ENCODE results near the gene ATP11A.

The ATP11A gene

GRCh38 chr13:112806739-112807652 lies 117.2 kb downstream of the ATP11A start:
- Histone ChIP-seq H3K4me3 (ENCODE audit: low read length) (no peak overlapping the region), H3K27me3 (ENCODE audit: control insufficient read depth, insufficient read depth, low read length) (no peaks in the 10 kb centered on the region), H3K27ac (ENCODE audit: low read length) (no peak overlapping the region), H3K9me3 (ENCODE audit: control insufficient read depth, low read depth, low read length) (no peaks in the 10 kb centered on the region), H3K4me1 (ENCODE audit: control insufficient read depth, low read depth, low read length) (peaks cover 15% of the 10 kb centered on the region), H3K9ac (ENCODE audit: low read length) (no peak overlapping the region), H3K36me3 (ENCODE audit: control insufficient read depth, low read depth, low read length) (peaks cover 5% of the 10 kb centered on the region)

- no peak overlapping the region for H3K4me3 ChIP-seq (ENCODE audit: low read length)
- H3K4me1 ChIP-seq (ENCODE audit: control insufficient read depth, low read depth, low read length), result peaks cover 15% of the 10 kb centered on the region
- H3K9ac ChIP-seq (ENCODE audit: low read length), result no peak overlapping the region
- H3K27me3 ChIP-seq (ENCODE audit: control insufficient read depth, insufficient read depth, low read length), result no peaks in the 10 kb centered on the region
- no peak overlapping the region for H3K27ac ChIP-seq (ENCODE audit: low read length)
- H3K9me3 ChIP-seq (ENCODE audit: control insufficient read depth, low read depth, low read length), result no peaks in the 10 kb centered on the region
- peaks cover 5% of the 10 kb centered on the region for H3K36me3 ChIP-seq (ENCODE audit: control insufficient read depth, low read depth, low read length)
Measured at GRCh38 chr13:112807653-112808376, 118.0 kb downstream of the ATP11A start.

GRCh38 chr13:112808377-112809140 lies 118.7 kb downstream of the ATP11A start:
- Histone ChIP-seq H3K4me1 (ENCODE audit: control insufficient read depth, low read depth, low read length) (peaks cover 11% of the 10 kb centered on the region), H3K36me3 (ENCODE audit: control insufficient read depth, low read depth, low read length) (peaks cover 5% of the 10 kb centered on the region)

GRCh38 chr13:112809332-112810315 lies 119.8 kb downstream of the ATP11A start:
- Histone ChIP-seq H3K4me1 (ENCODE audit: control insufficient read depth, low read depth, low read length) (peaks cover 8% of the 10 kb centered on the region), H3K9ac (ENCODE audit: low read length) (no peak overlapping the region), H3K4me3 (ENCODE audit: low read length) (no peak overlapping the region), H3K27me3 (ENCODE audit: control insufficient read depth, insufficient read depth, low read length) (no peaks in the 10 kb centered on the region), H3K27ac (ENCODE audit: low read length) (no peak overlapping the region), H3K36me3 (ENCODE audit: control insufficient read depth, low read depth, low read length) (peaks cover 5% of the 10 kb centered on the region), H3K9me3 (ENCODE audit: control insufficient read depth, low read depth, low read length) (no peaks in the 10 kb centered on the region)

More at GRCh38 chr13:112808377-112809140, 118.7 kb downstream of the ATP11A start:
- Histone ChIP-seq H3K4me3 (ENCODE audit: low read length) (no peak overlapping the region), H3K9ac (ENCODE audit: low read length) (no peak overlapping the region), H3K27me3 (ENCODE audit: control insufficient read depth, insufficient read depth, low read length) (no peaks in the 10 kb centered on the region), H3K27ac (ENCODE audit: low read length) (no peak overlapping the region), H3K9me3 (ENCODE audit: control insufficient read depth, low read depth, low read length) (no peaks in the 10 kb centered on the region)

GRCh38 chr13:112810608-112811007 lies 120.8 kb downstream of the ATP11A start:
- H3K4me3 ChIP-seq (ENCODE audit: low read length), result no peak overlapping the region
- no peak overlapping the region for H3K27ac ChIP-seq (ENCODE audit: low read length)
- no peak overlapping the region for H3K9ac ChIP-seq (ENCODE audit: low read length)
- peaks cover 8% of the 10 kb centered on the region for H3K36me3 ChIP-seq (ENCODE audit: control insufficient read depth, low read depth, low read length)
- H3K27me3 ChIP-seq (ENCODE audit: control insufficient read depth, insufficient read depth, low read length), result no peaks in the 10 kb centered on the region
- peaks cover 5% of the 10 kb centered on the region for H3K4me1 ChIP-seq (ENCODE audit: control insufficient read depth, low read depth, low read length)
- no peaks in the 10 kb centered on the region for H3K9me3 ChIP-seq (ENCODE audit: control insufficient read depth, low read depth, low read length)

- Histone ChIP-seq H3K27ac (ENCODE audit: low read length) (no peak overlapping the region), H3K9ac (ENCODE audit: low read length) (no peak overlapping the region), H3K36me3 (ENCODE audit: control insufficient read depth, low read depth, low read length) (peaks cover 12% of the 10 kb centered on the region), H3K4me1 (ENCODE audit: control insufficient read depth, low read depth, low read length) (peaks cover 3% of the 10 kb centered on the region), H3K9me3 (ENCODE audit: control insufficient read depth, low read depth, low read length) (peaks cover under 1% of the 10 kb centered on the region), H3K4me3 (ENCODE audit: low read length) (no peak overlapping the region), H3K27me3 (ENCODE audit: control insufficient read depth, insufficient read depth, low read length) (no peaks in the 10 kb centered on the region)
Measured at GRCh38 chr13:112812306-112813055, 122.6 kb downstream of the ATP11A start.

GRCh38 chr13:112813552-112813951 lies 123.7 kb downstream of the ATP11A start:
- H3K36me3 ChIP-seq (ENCODE audit: control insufficient read depth, low read depth, low read length), result peaks cover 18% of the 10 kb centered on the region
- H3K4me3 ChIP-seq (ENCODE audit: low read length), result no peak overlapping the region
- no peak overlapping the region for H3K9ac ChIP-seq (ENCODE audit: low read length)
- no peak overlapping the region for H3K27ac ChIP-seq (ENCODE audit: low read length)
- H3K4me1 ChIP-seq (ENCODE audit: control insufficient read depth, low read depth, low read length), result no peaks in the 10 kb centered on the region
- H3K9me3 ChIP-seq (ENCODE audit: control insufficient read depth, low read depth, low read length), result peaks cover 4% of the 10 kb centered on the region
- no peaks in the 10 kb centered on the region for H3K27me3 ChIP-seq (ENCODE audit: control insufficient read depth, insufficient read depth, low read length)

- Histone ChIP-seq H3K4me3 (ENCODE audit: low read length) (no peak overlapping the region), H3K4me1 (ENCODE audit: control insufficient read depth, low read depth, low read length) (no peaks in the 10 kb centered on the region), H3K27ac (ENCODE audit: low read length) (no peak overlapping the region), H3K36me3 (ENCODE audit: control insufficient read depth, low read depth, low read length) (peaks cover 28% of the 10 kb centered on the region), H3K9ac (ENCODE audit: low read length) (no peak overlapping the region), H3K9me3 (ENCODE audit: control insufficient read depth, low read depth, low read length) (peaks cover 4% of the 10 kb centered on the region), H3K27me3 (ENCODE audit: control insufficient read depth, insufficient read depth, low read length) (no peaks in the 10 kb centered on the region)
Measured at GRCh38 chr13:112814905-112815585, 125.2 kb downstream of the ATP11A start.

- Histone ChIP-seq H3K36me3 (ENCODE audit: control insufficient read depth, low read depth, low read length) (peaks cover 33% of the 10 kb centered on the region), H3K9ac (ENCODE audit: low read length) (no peak overlapping the region), H3K4me3 (ENCODE audit: low read length) (no peak overlapping the region)
Measured at GRCh38 chr13:112815871-112816270, 126.0 kb downstream of the ATP11A start.

More at GRCh38 chr13:112815871-112816270, 126.0 kb downstream of the ATP11A start:
- H3K27me3 ChIP-seq (ENCODE audit: control insufficient read depth, insufficient read depth, low read length), result no peaks in the 10 kb centered on the region
- H3K9me3 ChIP-seq (ENCODE audit: control insufficient read depth, low read depth, low read length), result peaks cover 4% of the 10 kb centered on the region
- H3K4me1 ChIP-seq (ENCODE audit: control insufficient read depth, low read depth, low read length), result no peaks in the 10 kb centered on the region
- no peak overlapping the region for H3K27ac ChIP-seq (ENCODE audit: low read length)
